Measurements from ENCODE around the gene INSRR. TPM values are rescaled to one million over a fixed set of nuclear protein-coding genes. Genes with fewer than 3 reads are reported as not detected.
A peak's percentile ranks its signal among the peaks of the same experiment; 100 is the strongest.

Gene INSRR
- total RNA-seq, 1 donor from 2014 or later, result 0.07 TPM

DNA sequence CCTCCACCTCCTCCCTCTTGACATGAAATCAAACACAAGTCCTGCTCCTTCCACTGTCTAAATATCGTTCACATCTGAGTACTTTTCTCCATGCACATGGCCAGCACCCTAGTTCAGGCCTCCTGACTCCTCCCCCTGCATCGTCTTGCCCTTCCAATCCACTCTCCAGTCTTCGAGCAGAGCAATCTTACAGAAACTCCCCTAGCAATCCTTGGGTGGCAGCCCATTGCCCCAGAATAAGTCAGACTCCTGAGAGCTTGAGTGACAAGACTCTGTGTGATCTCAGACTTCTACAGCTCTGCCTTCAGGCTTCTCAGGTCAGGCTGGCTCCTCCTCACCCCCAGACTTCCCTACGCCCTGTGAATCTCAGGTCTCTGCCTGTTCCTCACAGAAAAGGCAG, 47.7 kb downstream of the INSRR start:
- H3K4me1 Mint-ChIP-seq, result peaks cover 17% of the 10 kb centered on the region
- H3K27me3 Mint-ChIP-seq (ENCODE audit: low read depth), result peaks cover 33% of the 10 kb centered on the region
- TF ChIP-seq, protein P1, sequence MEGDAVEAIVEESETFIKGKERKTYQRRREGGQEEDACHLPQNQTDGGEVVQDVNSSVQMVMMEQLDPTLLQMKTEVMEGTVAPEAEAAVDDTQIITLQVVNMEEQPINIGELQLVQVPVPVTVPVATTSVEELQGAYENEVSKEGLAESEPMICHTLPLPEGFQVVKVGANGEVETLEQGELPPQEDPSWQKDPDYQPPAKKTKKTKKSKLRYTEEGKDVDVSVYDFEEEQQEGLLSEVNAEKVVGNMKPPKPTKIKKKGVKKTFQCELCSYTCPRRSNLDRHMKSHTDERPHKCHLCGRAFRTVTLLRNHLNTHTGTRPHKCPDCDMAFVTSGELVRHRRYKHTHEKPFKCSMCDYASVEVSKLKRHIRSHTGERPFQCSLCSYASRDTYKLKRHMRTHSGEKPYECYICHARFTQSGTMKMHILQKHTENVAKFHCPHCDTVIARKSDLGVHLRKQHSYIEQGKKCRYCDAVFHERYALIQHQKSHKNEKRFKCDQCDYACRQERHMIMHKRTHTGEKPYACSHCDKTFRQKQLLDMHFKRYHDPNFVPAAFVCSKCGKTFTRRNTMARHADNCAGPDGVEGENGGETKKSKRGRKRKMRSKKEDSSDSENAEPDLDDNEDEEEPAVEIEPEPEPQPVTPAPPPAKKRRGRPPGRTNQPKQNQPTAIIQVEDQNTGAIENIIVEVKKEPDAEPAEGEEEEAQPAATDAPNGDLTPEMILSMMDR (conservative IDR thresholded peaks at IDR 0.05), result no peak
- H3K27ac Mint-ChIP-seq (ENCODE audit: unreplicated experiment), result no peak overlapping the region
- no peak for DNase-seq (ENCODE audit: low read depth, low spot score)
- H3K36me3 Mint-ChIP-seq (ENCODE audit: low read depth), result no peaks in the 10 kb centered on the region
- H3K9me3 Mint-ChIP-seq, result no peaks in the 10 kb centered on the region
- no peak overlapping the region for H3K4me3 Mint-ChIP-seq

DNA sequence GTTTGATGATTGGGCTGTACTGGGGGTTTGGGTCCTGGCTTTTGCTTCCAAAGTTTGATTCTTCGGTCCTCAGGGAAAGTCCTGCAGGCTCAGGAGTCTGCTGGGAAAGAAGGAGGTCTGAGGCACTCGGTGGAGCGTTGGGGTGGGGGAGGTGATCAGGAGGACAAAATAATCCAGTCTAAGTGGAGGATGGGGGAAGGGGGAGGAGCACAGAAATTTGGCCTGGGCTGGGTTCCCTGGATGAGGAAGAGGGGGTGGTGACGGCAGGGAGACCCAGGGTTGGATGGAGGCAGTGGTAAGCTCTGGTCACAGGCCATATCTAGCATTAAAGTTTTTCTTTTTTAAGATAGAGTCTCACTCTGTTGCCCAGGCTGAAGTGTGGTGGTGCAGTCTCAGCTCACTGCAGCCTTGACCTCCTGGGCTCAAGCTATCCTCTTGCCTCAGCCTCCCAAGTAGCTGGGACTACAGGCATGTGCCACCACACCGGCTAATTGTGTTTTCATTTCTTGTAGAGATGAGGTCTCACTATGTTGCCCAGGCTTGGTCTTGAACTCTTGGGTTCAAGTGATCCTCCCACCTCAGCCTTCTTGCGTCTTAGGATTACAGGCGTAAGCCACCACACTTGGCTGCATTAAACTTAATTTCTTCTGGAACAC, 49.1 kb downstream of the INSRR start:
- H3K4me1 Mint-ChIP-seq, result peaks cover 11% of the 10 kb centered on the region
- TF ChIP-seq, protein P1 (conservative IDR thresholded peaks at IDR 0.05), result no peak
- DNase-seq (ENCODE audit: low read depth, low spot score), result no peak
- peaks cover 27% of the 10 kb centered on the region for H3K27me3 Mint-ChIP-seq (ENCODE audit: low read depth)
- no peaks in the 10 kb centered on the region for H3K9me3 Mint-ChIP-seq
- H3K4me3 Mint-ChIP-seq, result no peak overlapping the region
- no peaks in the 10 kb centered on the region for H3K36me3 Mint-ChIP-seq (ENCODE audit: low read depth)
- peak overlapping the region; percentile 36 for H3K27ac Mint-ChIP-seq (ENCODE audit: unreplicated experiment)

DNA sequence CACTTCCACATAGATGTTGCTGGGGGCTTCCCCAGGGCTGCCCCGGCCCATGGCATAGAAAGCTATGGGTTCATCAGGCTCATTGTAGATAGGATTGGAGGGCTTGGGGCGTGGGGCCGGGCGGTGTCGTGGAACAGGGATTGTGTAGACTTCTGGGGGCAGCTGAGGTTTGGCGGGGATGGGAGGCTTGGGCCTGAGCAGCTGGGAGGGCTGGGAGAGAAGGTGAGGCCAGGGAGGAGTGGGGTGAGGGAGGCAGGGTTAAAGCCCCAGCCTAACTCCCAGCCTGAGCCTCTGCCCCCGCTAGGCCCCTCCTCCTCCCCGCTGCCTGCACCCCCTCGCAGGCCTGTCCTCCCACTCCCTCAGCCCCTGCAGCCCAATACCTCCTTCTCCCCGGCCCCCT, 49.6 kb downstream of the INSRR start:
- TF ChIP-seq, protein P1 (conservative IDR thresholded peaks at IDR 0.05), result no peak
- no peak for DNase-seq (ENCODE audit: low read depth, low spot score)
- Mint-ChIP-seq H3K4me1 (peaks cover 7% of the 10 kb centered on the region), H3K27ac (ENCODE audit: unreplicated experiment) (no peak overlapping the region), H3K36me3 (ENCODE audit: low read depth) (no peaks in the 10 kb centered on the region), H3K27me3 (ENCODE audit: low read depth) (peaks cover 22% of the 10 kb centered on the region), H3K4me3 (no peak overlapping the region), H3K9me3 (no peaks in the 10 kb centered on the region)

DNA sequence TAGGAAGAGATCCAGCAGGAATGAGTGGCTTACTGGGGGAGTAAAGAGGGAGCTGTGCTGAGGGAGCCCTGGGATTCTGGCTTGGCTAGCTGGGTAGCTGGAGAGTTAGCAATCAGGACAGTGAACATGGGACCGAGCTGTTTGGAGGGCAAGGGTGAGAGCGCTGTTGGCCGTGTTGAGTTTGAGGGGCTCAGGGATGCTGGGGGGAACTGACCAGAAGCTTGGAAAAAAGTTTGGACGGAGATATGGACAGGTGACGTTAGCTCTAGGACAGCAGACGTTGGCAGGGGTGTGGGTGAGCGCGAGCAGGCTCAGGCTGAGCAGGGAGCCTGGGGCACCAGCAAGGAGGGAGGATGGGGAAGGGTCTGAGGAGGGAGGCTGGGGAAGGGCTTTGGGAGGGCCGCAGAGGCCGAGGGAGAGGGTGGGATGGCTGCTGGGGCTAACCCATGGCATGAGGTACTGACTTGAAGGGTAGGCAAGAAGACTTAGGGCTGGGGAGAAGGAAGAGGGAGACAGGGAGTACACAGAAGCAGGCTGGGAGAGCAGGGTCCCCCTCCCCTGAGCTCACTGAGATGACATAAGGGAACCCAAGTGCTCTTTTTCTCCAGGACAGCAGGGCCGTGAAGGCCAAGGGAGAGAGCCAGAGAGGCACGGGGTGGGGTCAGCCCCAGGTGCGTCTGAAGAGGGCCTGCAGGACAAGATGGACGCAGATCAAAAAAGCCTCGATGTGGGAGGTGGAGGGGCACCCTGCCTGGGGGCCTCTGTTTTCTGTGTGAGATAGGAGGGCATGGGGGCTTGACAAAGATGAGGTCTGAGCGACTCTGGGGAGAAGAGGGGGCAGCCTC, 50.5 kb downstream of the INSRR start:
- Mint-ChIP-seq H3K36me3 (ENCODE audit: low read depth) (no peaks in the 10 kb centered on the region), H3K27ac (ENCODE audit: unreplicated experiment) (no peak overlapping the region), H3K27me3 (ENCODE audit: low read depth) (peaks cover 18% of the 10 kb centered on the region), H3K4me1 (peaks cover 4% of the 10 kb centered on the region), H3K4me3 (peak overlapping the region; percentile 13), H3K9me3 (no peaks in the 10 kb centered on the region)
- TF ChIP-seq, protein P1 (conservative IDR thresholded peaks at IDR 0.05), result no peak
- no peak for DNase-seq (ENCODE audit: low read depth, low spot score)

DNA sequence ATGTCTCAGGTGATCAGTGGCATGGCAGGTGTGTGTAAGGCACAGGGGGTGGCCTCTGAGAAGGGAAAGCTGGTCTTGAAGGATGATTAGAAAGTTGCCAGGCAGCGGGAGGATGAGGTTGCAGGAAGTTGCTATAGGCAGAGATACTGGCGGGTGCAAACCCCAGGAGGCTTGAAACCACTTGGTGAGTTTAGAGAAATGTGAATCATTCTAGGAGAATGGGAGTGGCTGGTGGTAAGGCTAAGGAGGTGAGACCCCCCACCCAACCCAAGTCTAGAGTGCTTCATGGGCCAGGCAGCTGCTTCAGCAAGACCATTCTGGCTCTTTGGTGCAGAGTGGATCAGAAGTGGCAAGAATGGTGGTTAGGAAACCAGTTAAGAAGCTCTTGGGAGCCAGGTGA, 51.3 kb downstream of the INSRR start:
- DNase-seq (ENCODE audit: low read depth, low spot score), result no peak
- TF ChIP-seq, protein P1 (conservative IDR thresholded peaks at IDR 0.05), result no peak
- Mint-ChIP-seq H3K27ac (ENCODE audit: unreplicated experiment) (no peak overlapping the region), H3K9me3 (no peaks in the 10 kb centered on the region), H3K27me3 (ENCODE audit: low read depth) (peaks cover 12% of the 10 kb centered on the region), H3K4me1 (no peaks in the 10 kb centered on the region), H3K4me3 (no peak overlapping the region), H3K36me3 (ENCODE audit: low read depth) (no peaks in the 10 kb centered on the region)

Measured in neural crest cell (in vitro differentiated cells).